Caco-2 (cell line): ENCODE measurements around the gene UNKL. TPM values are rescaled to one million over a fixed set of nuclear protein-coding genes. Genes with fewer than 3 reads are reported as not detected.

Experiments used
- BruUV-seq: library from RNA; stranded (reverse); fragments of 400-500 nt; replicated peaks from 2 replicates; lab custom pipeline; 2021; lab: Mats Ljungman, UMichigan
- CTCF ChIA-PET: fragments of 300-600 bp; sonication (Branson Sonifier 250); formaldehyde crosslinking; loops from one replicate; lab custom pipeline; 2022; ENCODE audit warnings: antibody characterized with exemption; lab: Charles Lee
- POLR2A ChIA-PET: fragments of 300-600 bp; sonication (Branson Sonifier 250); formaldehyde crosslinking; loops from one replicate; lab custom pipeline; 2022; ENCODE audit warnings: antibody characterized with exemption; lab: Charles Lee
- DNase-seq, 2 experiments: peaks; one replicate each; pipeline versions ENCODE4 v3.0.0 to v3.0.0-alpha.2; 2020 to 2022
- H3K27me3 ChIP-seq: replicated peaks from 2 replicates; pipeline ENCODE4 v1.6.0; 2011; ENCODE audit warnings: low read length; ENCODE audit not compliant: control insufficient read depth, insufficient read depth
- H3K36me3 ChIP-seq: 2 replicates; pipeline ENCODE4 v1.5.1; 2011; ENCODE audit warnings: low read length; ENCODE audit not compliant: control insufficient read depth, insufficient read depth
- H3K4me1 ChIP-seq: fragments of 250-450 bp; sonication (Bioruptor Pico); 2 replicates; pipeline ENCODE4 v1.5.1; 2020; ENCODE audit warnings: mild to moderate bottlenecking
- H3K4me3 ChIP-seq: 2 replicates; pipeline ENCODE4 v1.5.1; 2011; ENCODE audit warnings: low read depth, mild to moderate bottlenecking, control low read depth, low read length
- H3K9me3 ChIP-seq: fragments of 250-450 bp; sonication (Bioruptor Pico); 2 replicates; pipeline ENCODE4 v1.5.1; 2020; ENCODE audit warnings: mild to moderate bottlenecking, moderate library complexity
- H3K27ac Mint-ChIP-seq: one replicate; pipeline ENCODE4 v1.8.0; 2022; ENCODE audit warnings: mixed read lengths; ENCODE audit not compliant: unreplicated experiment
- H3K27me3 Mint-ChIP-seq: one replicate; pipeline ENCODE4 v1.8.0; 2022; ENCODE audit warnings: mixed read lengths; ENCODE audit not compliant: insufficient read depth, unreplicated experiment
- H3K36me3 Mint-ChIP-seq: one replicate; pipeline ENCODE4 v1.8.0; 2022; ENCODE audit warnings: mild to moderate bottlenecking, mixed read lengths; ENCODE audit not compliant: insufficient read depth, unreplicated experiment
- H3K4me1 Mint-ChIP-seq: one replicate; pipeline ENCODE4 v1.8.0; 2022; ENCODE audit warnings: low read depth, mixed read lengths; ENCODE audit not compliant: unreplicated experiment
- H3K4me3 Mint-ChIP-seq: one replicate; pipeline ENCODE4 v1.8.0; 2022; ENCODE audit warnings: mild to moderate bottlenecking, moderate library complexity, mixed read lengths; ENCODE audit not compliant: unreplicated experiment
- H3K9me3 Mint-ChIP-seq: one replicate; pipeline ENCODE4 v1.8.0; 2022; ENCODE audit warnings: mixed read lengths; ENCODE audit not compliant: unreplicated experiment
- CTCF ChIP-seq, 2 experiments: fragments of 200-600 bp in 1 of 2; IDR thresholded peaks; 1 replicate in 1 of 2; 2 replicates in 1 of 2; pipeline versions ENCODE4 v1.5.1 to v1.8.0; 2011 to 2022; ENCODE audit warnings: antibody characterized with exemption in 1 of 2, control low read depth in 1 of 2, inconsistent platforms in 1 of 2, low read depth in 1 of 2, low read length in 1 of 2, mild to moderate bottlenecking in 1 of 2, moderate library complexity in 1 of 2; ENCODE audit not compliant: insufficient read depth in 1 of 2, severe bottlenecking in 1 of 2, unreplicated experiment in 1 of 2
- intact Hi-C: fragments of 100-400 bp; cut with micrococcal nuclease; formaldehyde crosslinking; loops from one replicate; pipeline ENCODE4 v1.10.0; 2022; ENCODE audit not compliant: unreplicated experiment
- total RNA-seq: library from RNA; stranded (reverse); gene quantifications from 2 replicates; pipeline ENCODE4 v1.2.3, GENCODE V29; 2022

UNKL gene
- total RNA-seq, 1 experiment from 2014 or later = 31.2 TPM

- intact Hi-C loops = no loop called here
- H3K27ac Mint-ChIP-seq = no peak overlapping the region
- Histone ChIP-seq H3K9me3 (no peaks in the 10 kb centered on the region), H3K4me1 (0 out of 2 replicates have a peak, but pooled peaks cover 6% of the 10 kb centered on the region), H3K36me3 (no peaks in the 10 kb centered on the region; the same call in none of the 2 replicates), H3K4me3 (no peak overlapping the region), H3K27me3 (no peaks in the 10 kb centered on the region)
- peaks cover 8% of the 10 kb centered on the region for H3K4me1 Mint-ChIP-seq
- H3K36me3 Mint-ChIP-seq = peaks cover 8% of the 10 kb centered on the region
- H3K4me3 Mint-ChIP-seq = no peak overlapping the region
- ChIA-PET CTCF (interaction anchor here (0.6 kb wide), 1 partner anchor 294 kb away, joined by 6 read pairs; no protein-coding TSS in a partner anchor), POLR2A (no interaction called here)
- no TSS peak for BruUV-seq
- H3K9me3 Mint-ChIP-seq = no peaks in the 10 kb centered on the region
- no peaks in the 10 kb centered on the region for H3K27me3 Mint-ChIP-seq
- DNase-seq = no peak
- no peak for TF ChIP-seq CTCF (IDR thresholded peaks at IDR 0.05; ENCODE audit: insufficient read depth in 1 of 2, low read depth in 1 of 2, low read length in 1 of 2, severe bottlenecking in 1 of 2, unreplicated experiment in 1 of 2)
Observed at GRCh38 chr16:1345651-1346421, 68.7 kb downstream of the UNKL start.

GRCh38 chr16:1345087-1345486 lies 69.4 kb downstream of the UNKL start:
- intact Hi-C loops = no loop called here
- H3K4me1 ChIP-seq = 0 out of 2 replicates have a peak, but pooled peaks cover 3% of the 10 kb centered on the region
- ChIA-PET CTCF (no interaction called here), POLR2A (no interaction called here)
- Mint-ChIP-seq H3K4me1 (peaks cover 8% of the 10 kb centered on the region), H3K9me3 (no peaks in the 10 kb centered on the region), H3K4me3 (no peak overlapping the region), H3K27me3 (peaks cover 3% of the 10 kb centered on the region), H3K36me3 (peaks cover 8% of the 10 kb centered on the region), H3K27ac (no peak overlapping the region)
- no peaks in the 10 kb centered on the region; the same call in 1 of the 2 replicates for H3K36me3 ChIP-seq
- no peaks in the 10 kb centered on the region for H3K9me3 ChIP-seq
- no peaks in the 10 kb centered on the region for H3K27me3 ChIP-seq
- no peak for DNase-seq
- H3K4me3 ChIP-seq = no peak overlapping the region
- no peak for TF ChIP-seq CTCF (IDR thresholded peaks at IDR 0.05; ENCODE audit: insufficient read depth in 1 of 2, low read depth in 1 of 2, low read length in 1 of 2, severe bottlenecking in 1 of 2, unreplicated experiment in 1 of 2)
- BruUV-seq = no TSS peak

GRCh38 chr16:1344499-1344898 lies 70.0 kb downstream of the UNKL start:
- 0 out of 2 replicates have a peak, but pooled peaks cover 3% of the 10 kb centered on the region for H3K4me1 ChIP-seq
- Mint-ChIP-seq H3K4me3 (no peak overlapping the region), H3K27me3 (peaks cover 3% of the 10 kb centered on the region), H3K4me1 (peaks cover 8% of the 10 kb centered on the region), H3K27ac (no peak overlapping the region), H3K9me3 (no peaks in the 10 kb centered on the region), H3K36me3 (peaks cover 8% of the 10 kb centered on the region)
- H3K4me3 ChIP-seq = no peak overlapping the region
- H3K36me3 ChIP-seq = no peaks in the 10 kb centered on the region; the same call in 1 of the 2 replicates
- BruUV-seq = no TSS peak
- no peak for DNase-seq
- ChIA-PET CTCF (interaction anchor here (0.6 kb wide), 1 partner anchor 992 kb away, joined by 3 read pairs; the partner anchor contains the start of gene AXIN1), POLR2A (no interaction called here)
- no peak for TF ChIP-seq CTCF (IDR thresholded peaks at IDR 0.05; ENCODE audit: insufficient read depth in 1 of 2, low read depth in 1 of 2, low read length in 1 of 2, severe bottlenecking in 1 of 2, unreplicated experiment in 1 of 2)
- H3K27me3 ChIP-seq = no peaks in the 10 kb centered on the region
- intact Hi-C loops = no loop called here
- no peaks in the 10 kb centered on the region for H3K9me3 ChIP-seq
